ENCODE results near the gene FXYD3. TPM values are rescaled to one million over a fixed set of nuclear protein-coding genes. Genes with fewer than 3 reads are reported as not detected.

Gene FXYD3
- total RNA-seq, 1 donor from 2014 or later: not detected

GRCh38 chr19:35165200-35166058, 49.8 kb downstream of the FXYD3 start:
- H3K27ac ChIP-seq (ENCODE audit: low read depth, low read length): no peak overlapping the region
- H3K9ac ChIP-seq (ENCODE audit: low read depth in 1 of 3, low read length in 3 of 3): no peak overlapping the region
- no peak overlapping the region for H3K4me3 ChIP-seq (ENCODE audit: low read length in 3 of 3)
- no peaks in the 10 kb centered on the region for H3K27me3 ChIP-seq (ENCODE audit: control insufficient read depth in 3 of 3, insufficient read depth in 3 of 3, low read length in 3 of 3)
- peaks cover 11 to 27% (median 16%) of the 10 kb centered on the region in 3 donors for H3K9me3 ChIP-seq (ENCODE audit: control insufficient read depth in 3 of 3, low read length in 3 of 3)
- peaks cover 17 to 22% (median 19%) of the 10 kb centered on the region in 3 donors for H3K36me3 ChIP-seq (ENCODE audit: control insufficient read depth in 3 of 3, insufficient read depth in 3 of 3, low read length in 3 of 3)
- H3K4me1 ChIP-seq (ENCODE audit: control insufficient read depth in 3 of 3, insufficient read depth in 3 of 3, low read length in 3 of 3): no peaks in the 10 kb centered on the region

GRCh38 chr19:35166100-35167063, 50.8 kb downstream of the FXYD3 start:
- Histone ChIP-seq H3K4me3 (ENCODE audit: low read length in 3 of 3) (no peak overlapping the region), H3K27me3 (ENCODE audit: control insufficient read depth in 3 of 3, insufficient read depth in 3 of 3, low read length in 3 of 3) (no peaks in the 10 kb centered on the region), H3K9ac (ENCODE audit: low read depth in 1 of 3, low read length in 3 of 3) (no peak overlapping the region), H3K27ac (ENCODE audit: low read depth, low read length) (no peak overlapping the region), H3K4me1 (ENCODE audit: control insufficient read depth in 3 of 3, insufficient read depth in 3 of 3, low read length in 3 of 3) (no peaks in the 10 kb centered on the region), H3K36me3 (ENCODE audit: control insufficient read depth in 3 of 3, insufficient read depth in 3 of 3, low read length in 3 of 3) (peaks cover 15 to 22% (median 16%) of the 10 kb centered on the region in 3 donors), H3K9me3 (ENCODE audit: control insufficient read depth in 3 of 3, low read length in 3 of 3) (peaks cover 11 to 24% (median 15%) of the 10 kb centered on the region in 3 donors)

- no peaks in the 10 kb centered on the region for H3K27me3 ChIP-seq (ENCODE audit: control insufficient read depth in 3 of 3, insufficient read depth in 3 of 3, low read length in 3 of 3)
- H3K4me3 ChIP-seq (ENCODE audit: low read length in 3 of 3): no peak overlapping the region
- H3K36me3 ChIP-seq (ENCODE audit: control insufficient read depth in 3 of 3, insufficient read depth in 3 of 3, low read length in 3 of 3): peaks cover 9 to 19% (median 14%) of the 10 kb centered on the region in 3 donors
- peaks cover 7 to 17% (median 11%) of the 10 kb centered on the region in 3 donors for H3K9me3 ChIP-seq (ENCODE audit: control insufficient read depth in 3 of 3, low read length in 3 of 3)
- H3K9ac ChIP-seq (ENCODE audit: low read depth in 1 of 3, low read length in 3 of 3): no peak overlapping the region
- no peaks in the 10 kb centered on the region for H3K4me1 ChIP-seq (ENCODE audit: control insufficient read depth in 3 of 3, insufficient read depth in 3 of 3, low read length in 3 of 3)
- no peak overlapping the region for H3K27ac ChIP-seq (ENCODE audit: low read depth, low read length)
Observed at GRCh38 chr19:35167251-35168119, 51.9 kb downstream of the FXYD3 start.

- H3K4me3 ChIP-seq (ENCODE audit: low read length in 3 of 3): no peak overlapping the region
- no peak overlapping the region for H3K9ac ChIP-seq (ENCODE audit: low read depth in 1 of 3, low read length in 3 of 3)
- H3K9me3 ChIP-seq (ENCODE audit: control insufficient read depth in 3 of 3, low read length in 3 of 3): peaks cover 6 to 11% (median 11%) of the 10 kb centered on the region in 3 donors
- H3K36me3 ChIP-seq (ENCODE audit: control insufficient read depth in 3 of 3, insufficient read depth in 3 of 3, low read length in 3 of 3): peaks cover 4 to 19% (median 14%) of the 10 kb centered on the region in 3 donors
- H3K27me3 ChIP-seq (ENCODE audit: control insufficient read depth in 3 of 3, insufficient read depth in 3 of 3, low read length in 3 of 3): no peaks in the 10 kb centered on the region
- no peaks in the 10 kb centered on the region for H3K4me1 ChIP-seq (ENCODE audit: control insufficient read depth in 3 of 3, insufficient read depth in 3 of 3, low read length in 3 of 3)
- H3K27ac ChIP-seq (ENCODE audit: low read depth, low read length): no peak overlapping the region
Observed at GRCh38 chr19:35168196-35168595, 52.6 kb downstream of the FXYD3 start.

GRCh38 chr19:35169221-35169995, 53.8 kb downstream of the FXYD3 start:
- Histone ChIP-seq H3K9ac (ENCODE audit: low read depth in 1 of 3, low read length in 3 of 3) (no peak overlapping the region), H3K9me3 (ENCODE audit: control insufficient read depth in 3 of 3, low read length in 3 of 3) (peaks cover 6 to 11% (median 11%) of the 10 kb centered on the region in 3 donors), H3K36me3 (ENCODE audit: control insufficient read depth in 3 of 3, insufficient read depth in 3 of 3, low read length in 3 of 3) (peaks cover 4 to 14% (median 13%) of the 10 kb centered on the region in 3 donors), H3K27ac (ENCODE audit: low read depth, low read length) (no peak overlapping the region), H3K27me3 (ENCODE audit: control insufficient read depth in 3 of 3, insufficient read depth in 3 of 3, low read length in 3 of 3) (peaks cover 0 to 3% (median 0%) of the 10 kb centered on the region in 3 donors), H3K4me1 (ENCODE audit: control insufficient read depth in 3 of 3, insufficient read depth in 3 of 3, low read length in 3 of 3) (no peaks in the 10 kb centered on the region), H3K4me3 (ENCODE audit: low read length in 3 of 3) (no peak overlapping the region)

- H3K36me3 ChIP-seq (ENCODE audit: control insufficient read depth in 3 of 3, insufficient read depth in 3 of 3, low read length in 3 of 3): peaks cover 4 to 13% (median 10%) of the 10 kb centered on the region in 3 donors
Observed at GRCh38 chr19:35170359-35171061, 54.9 kb downstream of the FXYD3 start.

GRCh38 chr19:35171730-35172129, 56.1 kb downstream of the FXYD3 start:
- Histone ChIP-seq H3K4me3 (ENCODE audit: low read length in 3 of 3) (no peak overlapping the region), H3K27me3 (ENCODE audit: control insufficient read depth in 3 of 3, insufficient read depth in 3 of 3, low read length in 3 of 3) (peaks cover 0 to 3% (median 0%) of the 10 kb centered on the region in 3 donors), H3K9me3 (ENCODE audit: control insufficient read depth in 3 of 3, low read length in 3 of 3) (peaks cover 0 to under 1% (median under 1%) of the 10 kb centered on the region in 3 donors), H3K36me3 (ENCODE audit: control insufficient read depth in 3 of 3, insufficient read depth in 3 of 3, low read length in 3 of 3) (peaks cover 0 to under 1% (median under 1%) of the 10 kb centered on the region in 3 donors), H3K9ac (ENCODE audit: low read depth in 1 of 3, low read length in 3 of 3) (no peak overlapping the region), H3K27ac (ENCODE audit: low read depth, low read length) (no peak overlapping the region), H3K4me1 (ENCODE audit: control insufficient read depth in 3 of 3, insufficient read depth in 3 of 3, low read length in 3 of 3) (no peaks in the 10 kb centered on the region)

More at GRCh38 chr19:35170359-35171061, 54.9 kb downstream of the FXYD3 start:
- Histone ChIP-seq H3K4me1 (ENCODE audit: control insufficient read depth in 3 of 3, insufficient read depth in 3 of 3, low read length in 3 of 3) (no peaks in the 10 kb centered on the region), H3K4me3 (ENCODE audit: low read length in 3 of 3) (no peak overlapping the region), H3K27ac (ENCODE audit: low read depth, low read length) (no peak overlapping the region), H3K27me3 (ENCODE audit: control insufficient read depth in 3 of 3, insufficient read depth in 3 of 3, low read length in 3 of 3) (peaks cover 0 to 3% (median 0%) of the 10 kb centered on the region in 3 donors), H3K9ac (ENCODE audit: low read depth in 1 of 3, low read length in 3 of 3) (no peak overlapping the region), H3K9me3 (ENCODE audit: control insufficient read depth in 3 of 3, low read length in 3 of 3) (peaks cover 6 to 11% (median 8%) of the 10 kb centered on the region in 3 donors)
